Activated effector memory CD4-positive, alpha-beta T cell treated with Interleukin-2 at 50 U/mL for 16 hours (primary cell): ENCODE measurements around the gene ZBP1.

ENCODE experiments used
- DNase-seq: peaks from one replicate; pipeline ENCODE4 v3.0.0-alpha.2; 2020

ZBP1 gene

DNA sequence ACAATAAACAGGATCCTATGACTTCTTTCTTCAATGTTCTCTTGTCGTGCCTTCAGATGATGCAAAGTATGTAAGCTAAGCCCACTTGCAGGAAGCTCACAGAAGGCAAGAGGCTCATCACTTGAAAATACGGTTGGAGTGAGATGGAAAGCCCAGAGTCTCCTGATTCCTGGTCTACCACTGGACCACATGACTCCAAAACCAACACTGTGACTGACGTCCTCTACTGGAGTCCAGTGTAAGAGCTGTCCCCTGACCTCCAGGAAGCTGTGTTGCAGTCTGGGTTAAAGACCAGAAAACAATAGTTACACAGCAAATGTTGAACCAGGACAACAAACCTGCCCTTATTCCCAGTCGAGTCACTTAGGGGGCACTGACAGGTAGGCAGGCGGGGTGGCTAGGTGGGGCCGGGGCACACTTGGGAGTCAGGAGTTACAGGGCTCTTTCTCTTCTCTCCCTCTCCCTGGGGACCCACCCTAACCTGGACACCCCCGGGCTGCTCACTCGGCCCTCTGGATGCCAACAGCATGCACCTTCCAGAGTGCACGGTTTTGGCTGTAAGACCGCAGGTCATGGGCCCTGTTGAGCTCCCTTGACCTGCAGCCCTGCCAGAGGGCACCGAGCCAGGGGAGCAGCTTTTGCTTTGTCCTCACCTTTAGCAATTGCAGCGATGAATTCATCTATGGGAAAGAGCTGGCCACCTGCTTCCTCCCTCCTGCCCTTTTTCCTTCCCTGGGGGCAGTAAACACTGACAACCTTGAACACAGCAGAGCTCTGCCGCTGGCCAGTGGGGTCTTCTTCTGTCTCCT lies 51.9 kb downstream of the ZBP1 start:
- DNase-seq, result no peak

DNA sequence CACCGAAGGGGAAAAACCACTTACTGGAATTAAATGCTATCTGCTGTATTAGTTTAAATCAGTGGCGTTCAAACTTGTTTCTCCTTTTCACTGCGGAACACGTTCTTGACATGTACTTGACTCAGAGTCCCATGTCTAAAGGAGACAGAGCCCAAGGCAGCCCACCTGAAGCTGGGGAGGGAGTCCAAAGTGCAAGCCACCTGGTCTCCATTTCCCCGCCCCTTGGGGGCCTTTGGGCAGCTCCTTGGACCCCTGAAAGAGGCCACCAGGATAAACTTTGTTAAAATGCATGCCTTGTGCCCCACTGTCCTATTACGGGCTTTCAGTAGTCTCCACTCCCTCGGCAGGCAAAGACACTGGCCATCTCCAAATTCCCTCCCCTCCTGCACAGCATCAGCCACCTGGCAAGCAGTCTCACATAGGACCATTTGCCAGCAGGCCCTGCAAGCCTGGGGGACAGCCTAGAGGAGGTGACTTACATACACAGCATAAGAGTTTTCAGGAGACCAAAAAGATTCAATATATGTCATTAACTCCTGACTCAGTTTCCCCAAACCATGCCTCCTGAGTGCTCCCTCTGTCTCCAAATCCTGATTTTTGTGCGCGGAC lies 52.7 kb downstream of the ZBP1 start:
- no peak for DNase-seq

DNA sequence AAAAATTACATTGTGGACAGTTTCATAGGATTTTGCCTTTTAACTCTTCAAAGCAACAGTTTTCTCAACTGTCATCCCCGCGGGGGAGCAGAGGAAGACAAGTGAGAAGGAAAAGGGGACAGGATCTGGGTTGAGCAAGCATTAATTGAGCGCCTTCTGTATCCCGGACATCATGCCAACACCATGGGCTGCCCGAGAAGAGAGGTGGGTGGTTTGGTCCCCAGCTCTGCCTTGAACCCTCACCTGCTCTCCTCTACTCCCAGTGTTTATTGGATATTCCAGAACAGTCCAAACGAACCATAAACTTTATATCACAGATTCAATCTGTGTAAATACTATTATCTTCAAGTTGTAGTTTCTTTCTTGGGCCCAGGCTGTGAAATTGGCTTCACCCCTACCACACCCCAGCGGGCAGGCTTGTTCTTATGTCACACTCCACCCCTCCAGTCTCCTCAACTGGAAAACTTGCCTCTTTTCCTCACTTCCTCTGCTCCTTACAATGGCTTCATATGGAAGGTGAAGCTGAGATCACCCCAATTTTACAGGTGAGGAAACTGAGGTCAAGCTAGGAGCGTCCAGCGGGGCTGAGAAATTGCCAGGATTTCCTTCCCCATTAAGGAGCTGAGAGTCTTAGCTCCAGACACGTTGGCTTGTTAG lies 53.3 kb downstream of the ZBP1 start:
- DNase-seq, result no peak

DNA sequence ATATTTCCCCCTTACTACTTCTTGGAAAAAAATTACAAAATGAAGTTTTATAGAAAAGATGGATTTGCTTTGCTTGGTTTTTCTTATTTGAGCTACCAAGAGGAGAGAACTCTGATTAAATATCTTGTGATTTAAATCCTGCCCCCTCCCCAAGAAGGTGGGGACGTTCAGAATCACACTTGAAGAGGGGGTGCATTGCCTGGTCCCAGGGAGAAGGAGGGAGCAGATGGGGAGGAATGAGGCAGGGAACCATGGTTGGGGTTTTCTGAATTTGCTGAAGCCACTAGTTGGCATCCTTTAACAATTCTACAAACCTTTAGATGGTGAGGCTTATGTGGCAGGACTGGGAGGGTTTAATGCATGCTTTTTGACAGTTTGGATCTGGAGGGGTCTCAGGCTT lies 53.8 kb downstream of the ZBP1 start:
- no peak for DNase-seq

DNA sequence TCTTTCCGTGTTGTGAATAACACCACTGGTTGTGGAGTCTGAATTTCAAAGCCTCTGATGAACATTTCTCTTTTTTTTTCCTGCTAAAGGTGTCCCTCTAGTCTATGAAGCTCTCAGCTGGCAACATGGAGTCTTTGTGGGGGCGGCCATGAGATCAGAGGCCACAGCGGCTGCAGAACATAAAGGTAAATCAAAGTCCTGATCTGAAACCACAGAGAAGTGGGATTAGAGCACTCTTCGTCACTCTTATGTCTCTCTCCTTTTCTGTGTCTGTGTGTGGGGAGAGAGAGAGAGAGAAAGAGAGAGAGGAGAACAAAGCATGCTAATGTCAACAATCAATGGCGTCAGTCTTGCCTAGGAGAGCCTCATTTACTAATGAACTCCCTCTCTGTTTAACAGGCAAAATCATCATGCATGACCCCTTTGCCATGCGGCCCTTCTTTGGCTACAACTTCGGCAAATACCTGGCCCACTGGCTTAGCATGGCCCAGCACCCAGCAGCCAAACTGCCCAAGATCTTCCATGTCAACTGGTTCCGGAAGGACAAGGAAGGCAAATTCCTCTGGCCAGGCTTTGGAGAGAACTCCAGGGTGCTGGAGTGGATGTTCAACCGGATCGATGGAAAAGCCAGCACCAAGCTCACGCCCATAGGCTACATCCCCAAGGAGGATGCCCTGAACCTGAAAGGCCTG lies 55.1 kb downstream of the ZBP1 start:
- no peak for DNase-seq

DNA sequence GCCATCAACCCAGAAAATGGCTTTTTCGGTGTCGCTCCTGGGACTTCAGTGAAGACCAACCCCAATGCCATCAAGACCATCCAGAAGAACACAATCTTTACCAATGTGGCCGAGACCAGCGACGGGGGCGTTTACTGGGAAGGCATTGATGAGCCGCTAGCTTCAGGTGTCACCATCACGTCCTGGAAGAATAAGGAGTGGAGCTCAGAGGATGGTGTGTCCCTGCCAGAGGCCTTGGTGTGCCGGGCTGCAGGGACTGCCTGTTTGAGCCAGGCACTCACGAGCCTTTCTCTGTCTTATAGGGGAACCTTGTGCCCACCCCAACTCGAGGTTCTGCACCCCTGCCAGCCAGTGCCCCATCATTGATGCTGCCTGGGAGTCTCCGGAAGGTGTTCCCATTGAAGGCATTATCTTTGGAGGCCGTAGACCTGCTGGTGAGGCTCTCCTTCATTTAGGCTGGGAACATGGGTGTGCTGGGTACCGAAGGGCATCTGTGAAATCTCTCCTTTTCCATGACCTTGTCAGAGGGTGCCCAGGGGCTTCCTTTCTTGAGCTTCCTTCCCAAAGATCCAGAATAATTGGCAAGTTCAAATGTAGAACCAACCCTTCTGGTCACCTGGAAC lies 55.9 kb downstream of the ZBP1 start:
- no peak for DNase-seq

DNA sequence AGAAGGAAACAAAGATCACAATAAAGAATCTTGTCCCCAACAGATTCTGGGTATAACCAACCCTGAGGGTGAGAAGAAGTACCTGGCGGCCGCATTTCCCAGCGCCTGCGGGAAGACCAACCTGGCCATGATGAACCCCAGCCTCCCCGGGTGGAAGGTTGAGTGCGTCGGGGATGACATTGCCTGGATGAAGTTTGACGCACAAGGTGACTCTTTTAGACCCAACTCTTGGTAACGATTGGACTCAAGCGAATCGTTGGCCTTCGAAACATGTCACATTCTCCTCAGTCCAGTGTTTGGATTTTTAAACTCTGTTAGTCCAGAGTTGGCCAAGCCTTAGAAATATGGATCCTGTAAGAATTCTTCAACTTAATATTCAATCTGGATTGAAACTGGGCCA lies 56.7 kb downstream of the ZBP1 start:
- no peak for DNase-seq

DNA sequence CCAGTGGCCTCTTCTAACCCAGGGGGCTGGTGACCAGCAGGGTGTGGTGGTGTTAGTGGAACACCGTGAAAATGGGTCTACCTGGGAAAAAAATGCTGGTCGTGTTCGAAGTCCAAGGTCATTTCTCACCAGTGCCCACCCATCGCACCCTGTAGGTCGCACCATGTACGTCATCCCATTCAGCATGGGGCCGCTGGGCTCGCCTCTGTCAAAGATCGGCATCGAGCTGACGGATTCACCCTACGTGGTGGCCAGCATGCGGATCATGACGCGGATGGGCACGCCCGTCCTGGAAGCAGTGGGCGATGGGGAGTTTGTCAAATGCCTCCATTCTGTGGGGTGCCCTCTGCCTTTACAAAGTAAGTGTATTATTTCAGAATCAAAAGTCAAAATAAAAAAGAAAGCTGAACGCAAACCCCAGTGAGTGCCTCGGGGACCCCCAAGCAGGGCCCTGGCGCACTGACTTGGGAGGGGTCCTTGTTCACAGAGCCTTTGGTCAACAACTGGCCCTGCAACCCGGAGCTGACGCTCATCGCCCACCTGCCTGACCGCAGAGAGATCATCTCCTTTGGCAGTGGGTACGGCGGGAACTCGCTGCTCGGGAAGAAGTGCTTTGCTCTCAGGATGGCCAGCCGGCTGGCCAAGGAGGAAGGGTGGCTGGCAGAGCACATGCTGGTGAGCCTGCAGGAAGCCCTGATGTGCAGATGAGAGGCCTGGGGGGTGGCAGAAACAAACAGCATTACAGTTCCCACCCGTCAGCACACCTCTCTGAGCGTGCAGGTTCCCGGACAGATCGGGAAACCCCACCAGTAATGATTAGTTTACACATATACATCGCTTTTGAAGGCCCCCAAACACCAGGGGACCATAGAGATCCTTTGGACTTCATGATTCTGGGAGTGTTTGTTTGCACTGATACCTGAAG lies 57.4 kb downstream of the ZBP1 start:
- no peak for DNase-seq

DNA sequence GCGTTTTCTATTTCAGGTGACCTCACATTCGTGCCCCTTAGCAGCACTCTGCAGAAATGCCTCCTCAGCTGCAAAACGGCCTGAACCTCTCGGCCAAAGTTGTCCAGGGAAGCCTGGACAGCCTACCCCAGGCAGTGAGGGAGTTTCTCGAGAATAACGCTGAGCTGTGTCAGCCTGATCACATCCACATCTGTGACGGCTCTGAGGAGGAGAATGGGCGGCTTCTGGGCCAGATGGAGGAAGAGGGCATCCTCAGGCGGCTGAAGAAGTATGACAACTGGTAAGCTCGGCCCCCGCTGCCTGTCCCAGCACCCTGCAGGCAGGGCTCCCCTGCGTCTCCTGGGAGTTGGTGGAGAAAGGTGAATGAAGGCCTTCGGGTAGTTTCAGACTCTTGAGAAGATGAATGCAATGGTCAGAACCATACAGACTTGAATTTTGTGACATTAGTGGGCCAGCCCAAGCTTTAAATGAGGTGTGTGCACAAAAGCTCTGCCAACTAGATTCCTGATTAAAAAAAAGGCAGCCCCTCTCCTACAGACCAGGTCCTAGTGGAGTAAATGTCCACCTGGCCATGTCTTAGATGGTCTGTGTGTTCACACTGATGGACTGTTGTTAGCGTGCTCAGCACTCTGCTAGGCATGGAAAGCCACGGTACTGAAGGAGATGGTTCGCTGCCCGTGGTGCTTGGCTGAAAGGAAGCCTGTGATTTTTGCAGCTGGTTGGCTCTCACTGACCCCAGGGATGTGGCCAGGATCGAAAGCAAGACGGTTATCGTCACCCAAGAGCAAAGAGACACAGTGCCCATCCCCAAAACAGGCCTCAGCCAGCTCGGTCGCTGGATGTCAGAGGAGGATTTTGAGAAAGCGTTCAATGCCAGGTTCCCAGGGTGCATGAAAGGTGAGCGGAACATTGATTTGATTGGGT lies 58.6 kb downstream of the ZBP1 start:
- DNase-seq, result no peak

DNA sequence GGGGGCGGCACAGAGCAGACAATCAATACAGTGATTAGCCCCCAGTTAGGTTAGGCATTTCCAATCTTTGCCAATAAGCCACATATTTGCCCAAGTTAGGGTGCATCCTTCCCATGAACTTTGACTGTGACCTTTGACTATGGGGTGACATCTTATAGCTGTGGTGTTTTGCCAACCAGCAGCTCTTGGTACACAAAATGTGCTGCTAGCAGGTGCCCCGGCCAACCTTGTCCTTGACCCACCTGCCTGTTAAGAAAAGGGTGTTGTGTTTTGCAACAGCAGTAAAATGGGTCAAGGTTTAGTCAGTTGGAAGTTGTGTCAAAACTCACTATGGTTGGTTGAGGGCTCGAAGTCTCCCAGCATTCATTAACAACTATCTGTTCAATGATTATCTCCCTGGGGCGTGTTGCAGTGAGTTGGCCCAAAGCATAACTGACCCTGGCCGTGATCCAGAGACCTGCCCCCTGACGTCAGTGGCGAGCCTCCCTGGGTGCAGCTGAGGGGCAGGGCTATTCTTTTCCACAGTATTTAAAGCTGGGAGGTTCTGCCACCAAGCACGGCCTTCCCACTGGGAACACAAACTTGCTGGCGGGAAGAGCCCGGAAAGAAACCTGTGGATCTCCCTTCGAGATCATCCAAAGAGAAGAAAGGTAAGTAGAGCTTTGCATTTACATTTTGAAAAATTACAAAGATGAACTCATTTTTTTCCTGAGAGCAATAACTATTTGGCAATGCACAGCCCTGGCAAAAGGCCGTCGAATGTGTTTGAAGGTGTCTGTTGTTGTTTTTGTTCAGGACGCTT lies 59.5 kb downstream of the ZBP1 start, which contains the start of gene PCK1:
PCK1 (plus strand) TSS at position 557 of the 802 bp plus-strand sequence. CDS start 302 bp downstream, outside the sequence.
- no peak for DNase-seq

DNA sequence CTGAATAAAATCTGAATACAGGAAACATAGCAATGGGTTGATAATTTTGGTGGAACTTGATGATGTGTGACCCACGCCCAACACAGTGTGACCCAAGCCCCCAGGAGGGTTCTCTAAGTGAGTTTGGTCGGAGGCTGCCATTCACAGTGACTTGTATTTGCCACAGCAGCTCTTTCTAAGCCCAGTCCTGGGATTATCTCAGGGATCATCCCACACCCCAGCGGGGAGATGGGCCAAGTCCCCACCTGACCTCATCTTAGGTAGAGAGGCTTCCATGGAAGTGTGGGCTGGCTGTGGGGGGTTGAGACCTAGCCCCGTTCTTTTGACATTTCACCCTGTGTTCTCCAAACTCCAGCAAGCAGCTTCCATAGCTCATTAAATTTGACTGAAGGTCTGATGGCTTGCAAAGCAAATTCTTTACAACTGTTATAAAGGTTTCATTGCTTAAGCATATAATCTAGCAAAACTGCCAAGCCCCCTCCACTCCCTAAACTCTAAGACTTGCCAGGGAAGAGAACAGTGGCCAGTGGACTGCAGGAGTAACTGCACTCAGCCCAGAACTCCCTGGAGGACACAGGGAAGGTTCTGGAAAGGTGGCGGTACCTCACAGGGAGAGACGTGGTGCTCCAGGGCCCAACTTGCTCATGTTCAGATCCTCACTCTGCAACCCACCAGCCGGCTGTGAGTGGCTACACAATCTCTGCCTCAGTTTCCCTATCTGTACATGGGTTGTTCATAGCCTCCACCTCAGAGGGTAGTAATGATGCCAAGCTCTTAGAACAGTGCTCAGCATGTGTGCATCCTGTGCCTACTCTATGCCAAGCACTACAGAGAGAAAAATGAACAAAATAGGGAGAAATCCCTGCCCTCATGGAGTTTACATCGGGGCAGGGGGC lies 60.3 kb downstream of the ZBP1 start:
- DNase-seq, result no peak

DNA sequence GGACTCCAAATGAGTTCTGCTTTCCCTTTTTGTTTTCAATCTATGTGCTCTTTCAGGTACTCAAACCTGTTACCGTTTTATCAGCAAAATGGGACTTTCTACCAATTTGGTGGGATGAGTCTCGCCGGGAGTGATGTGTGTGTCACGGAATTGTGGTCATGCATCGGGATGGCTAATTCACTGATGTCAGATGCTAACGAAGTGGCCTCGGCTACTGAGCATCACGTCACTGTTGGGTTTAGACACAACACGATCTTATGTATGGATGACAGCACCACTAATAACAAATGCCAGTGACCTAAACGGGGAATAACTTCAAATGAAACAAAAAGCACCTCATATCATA lies 61.0 kb downstream of the ZBP1 start:
- no peak for DNase-seq

DNA sequence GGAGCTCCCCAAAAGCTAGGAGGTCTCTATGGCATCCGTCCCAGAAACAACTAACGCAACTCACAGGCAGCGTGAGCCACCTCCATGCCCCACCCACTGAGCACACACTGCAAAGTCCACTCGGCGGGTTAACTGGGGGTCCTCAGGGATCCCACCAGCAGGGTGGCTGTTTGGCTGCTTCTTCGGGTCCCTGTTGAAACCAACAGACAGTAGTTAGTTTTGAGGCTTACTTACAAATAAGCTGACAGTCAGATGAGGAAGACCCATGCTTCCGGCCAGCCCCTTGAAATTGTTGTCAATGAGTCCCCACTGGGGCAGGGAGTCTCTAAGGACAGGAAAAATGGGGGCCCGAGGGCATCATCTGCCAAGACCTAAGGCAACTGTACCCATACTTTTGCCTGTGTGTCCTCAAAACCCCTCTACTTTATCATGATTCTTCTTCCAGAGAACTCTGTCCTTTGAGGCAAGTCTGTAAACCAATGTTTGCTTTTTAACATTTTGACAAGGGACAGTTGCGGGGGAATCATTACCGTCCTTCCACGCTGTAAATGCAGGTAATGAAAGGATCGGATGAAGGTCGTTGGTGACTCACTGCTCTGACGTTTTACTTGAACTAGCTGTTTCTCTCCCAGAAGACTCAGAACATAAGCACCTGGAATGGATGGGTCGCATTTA lies 61.5 kb downstream of the ZBP1 start:
- DNase-seq, result no peak

DNA sequence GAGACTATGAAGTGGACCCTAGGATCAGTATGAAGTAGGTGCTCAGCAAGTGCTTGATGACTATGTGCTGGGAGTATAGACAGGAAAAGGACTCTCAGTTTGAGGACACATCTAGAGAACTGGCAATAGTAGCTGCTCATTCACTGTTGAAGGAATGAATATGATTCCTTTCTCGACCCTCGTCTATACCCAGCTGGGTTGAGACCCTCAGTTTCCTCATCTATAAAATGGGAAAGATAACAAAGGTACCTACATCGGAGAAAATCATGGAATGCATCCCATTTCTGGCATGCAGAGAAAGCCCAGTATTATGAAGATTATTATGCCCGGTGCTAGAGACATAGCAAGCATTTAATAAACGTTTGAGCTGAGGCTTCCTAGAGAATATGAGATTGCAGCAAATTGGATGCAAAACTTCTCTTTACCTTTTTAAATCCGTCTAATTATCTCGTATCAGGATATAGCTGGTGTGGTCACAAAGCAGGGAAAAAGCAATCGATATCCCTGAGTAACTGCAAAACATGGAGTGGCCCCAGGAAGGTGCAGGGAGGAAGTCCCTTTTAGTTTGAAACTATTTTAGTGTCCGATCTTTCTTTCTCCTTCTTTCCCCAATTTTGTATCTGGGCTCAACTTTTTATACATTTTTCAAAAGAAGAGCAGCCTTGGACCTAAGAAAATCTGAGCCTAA lies 62.2 kb downstream of the ZBP1 start:
- DNase-seq, result no peak

DNA sequence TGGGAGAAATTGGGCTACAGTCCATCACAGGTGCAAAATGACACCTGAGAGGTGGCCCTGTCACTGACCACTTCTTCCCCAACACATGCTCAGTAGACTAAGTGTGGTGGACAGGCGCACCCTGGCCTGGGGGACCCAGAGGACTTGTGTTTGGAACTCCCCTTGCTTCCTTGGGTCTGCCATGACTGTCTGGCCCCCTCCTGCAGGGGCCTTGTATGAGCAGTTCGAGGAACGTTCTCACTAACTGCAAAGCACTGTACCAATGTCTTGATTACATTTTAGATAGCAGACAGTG lies 63.3 kb downstream of the ZBP1 start:
- DNase-seq, result no peak

DNA sequence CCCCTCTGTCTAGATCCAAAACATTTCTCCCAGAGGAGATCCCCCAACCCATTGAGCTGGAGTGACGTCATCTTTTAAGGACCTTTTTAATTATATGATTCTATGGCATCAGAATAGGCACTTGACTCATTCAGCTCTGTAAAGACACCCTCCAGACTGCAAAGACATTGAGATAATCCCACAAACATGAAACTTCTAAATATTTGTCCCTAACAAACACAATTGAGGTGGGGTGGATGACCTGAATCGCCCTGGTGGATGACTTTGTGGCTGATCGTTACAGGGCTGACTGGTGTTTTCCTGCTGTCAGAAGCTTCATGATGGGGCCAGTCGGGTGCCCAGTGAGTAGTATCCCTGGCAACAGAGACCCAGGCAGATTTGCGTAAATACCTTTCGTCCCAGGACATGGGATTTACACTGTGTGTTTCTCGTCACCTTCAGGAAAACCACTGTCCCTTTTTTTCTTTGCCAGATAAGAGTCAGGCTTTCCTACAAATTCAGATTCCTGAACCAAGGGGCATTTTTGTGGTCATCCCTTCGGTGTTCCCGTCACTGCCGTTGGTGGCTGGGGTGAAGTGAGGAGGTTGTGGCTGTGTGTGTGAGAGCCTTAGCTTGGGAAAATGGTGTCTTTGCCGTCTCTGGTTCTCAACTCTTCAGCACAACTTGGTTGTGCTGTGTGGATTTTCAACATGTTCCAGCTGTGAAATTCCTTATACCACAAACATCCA lies 64.6 kb downstream of the ZBP1 start:
- no peak for DNase-seq
